ENCODE results near the gene GALP.
"Not testable (repeated sequence)": the region's sequence is repeated elsewhere in the genome, so short reads cannot be mapped to it uniquely, and the experiment has no call there.

- TF ChIP-seq POLR2A, POLR2AphosphoS5 (IDR thresholded peaks at IDR 0.05): not testable (repeated sequence)
- TF ChIP-seq, protein P1, sequence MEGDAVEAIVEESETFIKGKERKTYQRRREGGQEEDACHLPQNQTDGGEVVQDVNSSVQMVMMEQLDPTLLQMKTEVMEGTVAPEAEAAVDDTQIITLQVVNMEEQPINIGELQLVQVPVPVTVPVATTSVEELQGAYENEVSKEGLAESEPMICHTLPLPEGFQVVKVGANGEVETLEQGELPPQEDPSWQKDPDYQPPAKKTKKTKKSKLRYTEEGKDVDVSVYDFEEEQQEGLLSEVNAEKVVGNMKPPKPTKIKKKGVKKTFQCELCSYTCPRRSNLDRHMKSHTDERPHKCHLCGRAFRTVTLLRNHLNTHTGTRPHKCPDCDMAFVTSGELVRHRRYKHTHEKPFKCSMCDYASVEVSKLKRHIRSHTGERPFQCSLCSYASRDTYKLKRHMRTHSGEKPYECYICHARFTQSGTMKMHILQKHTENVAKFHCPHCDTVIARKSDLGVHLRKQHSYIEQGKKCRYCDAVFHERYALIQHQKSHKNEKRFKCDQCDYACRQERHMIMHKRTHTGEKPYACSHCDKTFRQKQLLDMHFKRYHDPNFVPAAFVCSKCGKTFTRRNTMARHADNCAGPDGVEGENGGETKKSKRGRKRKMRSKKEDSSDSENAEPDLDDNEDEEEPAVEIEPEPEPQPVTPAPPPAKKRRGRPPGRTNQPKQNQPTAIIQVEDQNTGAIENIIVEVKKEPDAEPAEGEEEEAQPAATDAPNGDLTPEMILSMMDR (IDR thresholded peaks at IDR 0.05 in 8 of 11, conservative IDR thresholded peaks at IDR 0.05 in 3 of 11), result not testable (repeated sequence)
Observed at GRCh38 chr19:56207581-56207980, 31.8 kb downstream of the GALP start.

Data from spleen (tissue), 7 donors.